Astrocyte of the cerebellum (primary cell): ENCODE data around the gene ZNF212.

Experiments used
- DNase-seq: peaks from one replicate; pipeline ENCODE4 v3.0.0-alpha.2; 2011; ENCODE audit warnings: low read depth
- H3K4me3 ChIP-seq: 2 replicates; pipeline ENCODE4 v1.5.1; 2011; ENCODE audit warnings: mild to moderate bottlenecking, low read depth, low read length, moderate library complexity
- in situ Hi-C: cut with HindIII; loops from 2 replicates; pipeline ENCODE4 v1.10.0; 2017; ENCODE audit warnings: low sequenced_read_pairs
- TF ChIP-seq, protein P1 (sequence below): IDR thresholded peaks from 2 replicates; pipeline ENCODE4 v1.5.1; 2012; ENCODE audit warnings: low read length, low read depth, moderate library complexity, mild to moderate bottlenecking; ENCODE audit errors: missing control alignments

Gene ZNF212

DNA sequence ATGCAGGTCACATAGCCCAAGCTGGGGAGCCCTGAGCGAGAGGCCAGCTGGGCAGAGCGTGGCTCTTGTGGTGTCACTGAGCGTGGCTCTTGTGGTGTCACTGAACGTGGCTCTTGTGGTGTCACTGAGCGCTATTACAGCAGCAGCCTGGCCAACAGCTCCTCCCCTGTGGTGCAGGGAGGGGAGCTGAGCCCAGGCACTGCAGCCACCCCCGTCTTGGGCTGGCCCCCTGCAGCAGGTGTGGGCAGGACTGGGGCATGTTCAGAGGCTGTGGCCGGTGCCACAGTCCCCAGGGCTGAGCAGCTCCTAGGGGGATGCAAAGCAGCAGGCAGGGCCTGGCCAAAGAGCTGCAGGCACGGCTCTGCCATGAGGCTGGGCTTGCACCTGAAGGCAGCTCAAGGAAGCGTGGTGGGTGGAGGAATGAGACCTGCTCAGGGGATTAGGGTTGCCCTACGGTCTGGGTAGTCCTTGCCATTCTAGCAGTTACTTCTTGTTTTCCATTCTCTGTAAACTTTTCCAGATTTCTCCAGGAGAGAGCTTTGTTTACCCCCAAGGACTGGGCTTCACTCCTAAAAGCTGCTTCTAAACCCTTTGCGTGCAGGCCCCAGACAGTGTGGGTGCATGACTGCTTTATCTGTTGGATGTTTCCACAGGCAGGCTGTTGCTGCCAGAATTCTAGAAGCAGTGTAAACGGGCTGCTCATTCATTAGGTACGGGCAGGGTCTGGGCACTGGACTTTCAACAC lies 51.8 kb downstream of the ZNF212 start:
- no peak for DNase-seq
- no peak overlapping the region for H3K4me3 ChIP-seq
- TF ChIP-seq, protein P1, sequence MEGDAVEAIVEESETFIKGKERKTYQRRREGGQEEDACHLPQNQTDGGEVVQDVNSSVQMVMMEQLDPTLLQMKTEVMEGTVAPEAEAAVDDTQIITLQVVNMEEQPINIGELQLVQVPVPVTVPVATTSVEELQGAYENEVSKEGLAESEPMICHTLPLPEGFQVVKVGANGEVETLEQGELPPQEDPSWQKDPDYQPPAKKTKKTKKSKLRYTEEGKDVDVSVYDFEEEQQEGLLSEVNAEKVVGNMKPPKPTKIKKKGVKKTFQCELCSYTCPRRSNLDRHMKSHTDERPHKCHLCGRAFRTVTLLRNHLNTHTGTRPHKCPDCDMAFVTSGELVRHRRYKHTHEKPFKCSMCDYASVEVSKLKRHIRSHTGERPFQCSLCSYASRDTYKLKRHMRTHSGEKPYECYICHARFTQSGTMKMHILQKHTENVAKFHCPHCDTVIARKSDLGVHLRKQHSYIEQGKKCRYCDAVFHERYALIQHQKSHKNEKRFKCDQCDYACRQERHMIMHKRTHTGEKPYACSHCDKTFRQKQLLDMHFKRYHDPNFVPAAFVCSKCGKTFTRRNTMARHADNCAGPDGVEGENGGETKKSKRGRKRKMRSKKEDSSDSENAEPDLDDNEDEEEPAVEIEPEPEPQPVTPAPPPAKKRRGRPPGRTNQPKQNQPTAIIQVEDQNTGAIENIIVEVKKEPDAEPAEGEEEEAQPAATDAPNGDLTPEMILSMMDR, result no peak
- in situ Hi-C loops, result no loop called here

DNA sequence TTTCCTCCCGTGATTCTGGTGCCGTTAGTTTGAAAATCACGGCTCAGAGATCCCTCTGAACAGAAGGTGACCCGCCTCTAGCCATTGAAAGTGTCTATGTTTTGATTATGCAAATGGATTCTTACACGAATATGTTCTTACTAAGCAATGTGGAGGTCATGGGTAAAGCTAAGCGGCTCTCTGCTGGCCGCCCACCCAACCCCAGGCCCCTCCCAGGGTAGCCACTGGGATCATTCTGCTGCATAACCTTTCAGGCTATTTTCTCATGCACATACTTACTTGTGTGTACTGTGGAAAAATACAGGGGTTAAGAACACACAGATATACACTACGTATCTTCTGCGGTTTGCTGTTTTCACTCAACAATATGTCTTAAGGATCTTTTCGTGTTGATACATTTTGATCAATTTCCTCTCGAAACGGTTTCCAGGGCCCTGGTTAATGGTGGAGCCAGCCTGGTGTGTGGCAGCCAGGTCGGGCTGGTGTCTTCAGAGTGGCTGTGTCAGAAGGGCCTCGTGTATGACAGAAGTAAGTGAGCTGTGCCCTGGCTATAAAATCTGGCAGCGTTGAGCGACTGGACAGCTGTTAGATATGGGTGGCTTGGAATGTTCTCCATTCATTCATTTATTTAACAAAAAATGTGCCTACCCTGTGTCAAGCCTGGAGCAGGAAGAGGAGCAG lies 52.5 kb downstream of the ZNF212 start:
- in situ Hi-C loops, result no loop called here
- H3K4me3 ChIP-seq, result no peak overlapping the region
- DNase-seq, result no peak
- TF ChIP-seq, protein P1, result no peak

DNA sequence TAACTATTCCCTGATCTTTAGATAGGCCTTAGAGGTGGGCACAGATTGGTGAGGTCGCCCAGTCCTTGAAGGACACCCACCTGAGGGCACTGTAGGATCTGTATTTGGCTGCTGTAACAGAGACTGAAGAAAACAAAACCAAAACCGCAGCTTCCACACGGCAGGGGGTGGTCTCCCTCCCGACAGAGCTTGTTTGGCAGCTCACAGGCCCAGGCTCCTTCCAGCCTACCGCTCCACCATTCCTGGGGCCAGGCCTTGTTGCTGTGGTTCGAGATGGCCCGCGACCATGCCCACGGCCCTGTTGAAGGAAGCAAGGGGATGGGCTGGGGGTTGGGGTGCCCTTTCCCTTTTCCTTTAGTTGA lies 53.0 kb downstream of the ZNF212 start:
- TF ChIP-seq, protein P1, result peak; percentile 6
- in situ Hi-C loops, result no loop called here
- H3K4me3 ChIP-seq, result no peak overlapping the region
- DNase-seq, result peak; percentile 28

DNA sequence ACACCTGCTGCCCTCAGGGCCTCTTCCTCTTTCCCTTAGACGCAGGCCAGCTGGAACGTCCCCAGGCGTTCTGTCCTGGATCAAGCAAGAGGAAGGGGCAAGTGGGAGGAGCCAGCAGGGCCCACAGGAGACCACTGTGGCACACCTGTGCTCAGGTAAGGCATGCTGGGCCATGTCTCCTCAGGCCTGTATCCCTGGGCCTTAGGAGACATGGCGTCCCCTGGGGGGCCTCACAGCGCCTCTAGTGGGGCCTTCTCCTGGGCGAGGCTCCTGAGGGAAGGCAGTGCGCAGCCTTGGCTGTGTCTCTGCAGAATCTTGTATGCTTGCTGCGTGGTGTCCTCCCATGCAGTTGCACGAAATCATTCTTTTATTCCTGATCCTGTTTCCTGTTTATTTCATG lies 53.9 kb downstream of the ZNF212 start:
- DNase-seq, result no peak
- no peak overlapping the region for H3K4me3 ChIP-seq
- TF ChIP-seq, protein P1, result no peak
- in situ Hi-C loops, result no loop called here

DNA sequence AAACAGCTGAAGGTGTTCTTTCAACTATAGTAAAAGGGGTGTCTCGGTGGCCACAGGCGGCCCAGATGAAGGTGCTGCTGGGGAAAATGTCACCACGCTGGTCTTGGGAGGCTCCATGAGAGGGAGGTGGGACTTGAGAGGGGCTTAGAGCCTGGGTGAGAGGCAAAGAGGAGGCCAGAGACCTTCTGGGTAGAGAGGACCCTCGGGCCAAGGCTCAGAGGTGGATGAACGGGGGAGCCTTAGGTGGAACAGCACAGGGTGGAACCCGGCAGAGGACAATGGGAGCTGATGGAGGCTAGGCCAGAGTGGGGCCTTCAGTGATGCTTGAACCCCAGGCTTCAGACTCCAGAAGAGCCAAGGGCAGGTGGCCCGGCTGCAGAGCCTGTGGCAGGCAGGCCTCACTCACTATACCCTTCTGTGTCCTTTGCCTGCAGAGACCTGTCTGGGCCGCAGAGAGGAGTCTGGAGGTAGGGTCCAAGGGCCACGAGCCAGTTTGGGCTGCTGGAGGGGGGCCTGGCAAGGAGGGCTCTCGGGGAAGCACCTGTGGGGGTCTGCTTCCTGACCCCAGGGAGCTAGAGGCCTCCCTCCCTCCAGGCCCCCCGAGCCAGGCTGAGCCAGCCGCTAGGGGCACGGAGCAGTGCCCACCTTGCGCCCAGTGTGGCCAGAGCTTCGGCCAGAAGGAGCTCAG lies 54.6 kb downstream of the ZNF212 start:
- H3K4me3 ChIP-seq, result no peak overlapping the region
- in situ Hi-C loops, result no loop called here
- TF ChIP-seq, protein P1, result no peak
- DNase-seq, result no peak

DNA sequence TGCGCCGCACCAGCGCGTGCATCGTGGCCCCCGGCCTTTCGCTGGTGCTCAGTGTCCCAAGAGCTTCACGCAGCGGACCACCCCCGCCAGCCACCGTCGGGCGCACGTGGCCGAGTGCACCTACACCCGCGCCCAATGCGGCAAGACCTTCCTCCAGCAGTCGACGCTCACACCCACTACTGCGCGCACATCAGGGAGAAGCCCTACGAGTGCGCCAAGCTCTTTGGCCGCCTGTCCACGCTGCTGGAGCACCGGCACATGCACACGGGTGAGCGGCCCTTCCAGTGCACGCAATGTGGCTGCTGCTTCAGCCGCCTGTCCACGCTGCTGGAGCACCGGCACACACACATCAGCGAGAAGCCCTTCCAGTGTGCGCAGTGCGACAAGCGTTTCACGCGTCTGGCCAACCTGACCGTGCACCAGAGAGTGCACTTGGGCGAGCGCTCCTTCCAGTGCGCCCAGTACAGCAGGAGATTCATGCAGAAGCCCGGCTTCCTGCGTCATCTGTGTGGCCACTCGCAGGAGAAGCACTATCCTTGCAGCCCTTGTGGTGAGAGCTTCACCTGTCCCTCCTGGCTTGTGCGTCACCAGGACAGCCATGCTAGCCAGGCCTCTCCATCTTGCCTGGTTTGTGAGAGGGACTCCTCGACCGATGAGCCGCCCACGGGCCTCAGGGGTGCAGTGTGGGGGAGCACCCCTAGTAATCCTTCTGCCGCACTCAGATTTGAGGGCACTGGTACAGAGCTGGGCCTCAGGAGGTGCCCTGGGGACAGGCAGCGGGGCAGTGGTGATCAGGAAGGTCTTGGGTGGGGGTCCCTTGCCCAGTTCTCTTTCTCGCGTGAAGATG lies 55.4 kb downstream of the ZNF212 start:
- in situ Hi-C loops, result no loop called here
- TF ChIP-seq, protein P1, result no peak
- no peak overlapping the region for H3K4me3 ChIP-seq
- no peak for DNase-seq
